WTC11 (cell line): ENCODE measurements around the gene NAV3.

ENCODE experiments used
- CBFB ChIP-seq: sonication (generic); formaldehyde crosslinking; IDR thresholded peaks from 2 replicates; pipeline ENCODE4 v1.8.1; 2022; ENCODE audit warnings: mild to moderate bottlenecking, low read depth, missing genetic modification reagents
- CTCF ChIP-seq: fragments of 200-600 bp; IDR thresholded peaks from 2 replicates; pipeline ENCODE4 v1.8.0; 2022; ENCODE audit warnings: antibody characterized with exemption
- JUN ChIP-seq: sonication (generic); formaldehyde crosslinking; IDR thresholded peaks from 2 replicates; pipeline ENCODE4 v1.8.0; 2023; ENCODE audit warnings: mild to moderate bottlenecking, missing genetic modification reagents
- MAX ChIP-seq: sonication (generic); formaldehyde crosslinking; IDR thresholded peaks from 2 replicates; pipeline ENCODE4 v1.8.0; 2022; ENCODE audit warnings: mild to moderate bottlenecking, missing genetic modification reagents
- NFE2L1 ChIP-seq: sonication (generic); formaldehyde crosslinking; IDR thresholded peaks from 2 replicates; pipeline ENCODE4 v1.8.1; 2023; ENCODE audit warnings: missing genetic modification reagents
- STAT6 ChIP-seq: sonication (generic); formaldehyde crosslinking; conservative IDR thresholded peaks from 2 replicates; pipeline ENCODE4 v1.8.1; 2023; ENCODE audit warnings: mild to moderate bottlenecking, low read depth, missing genetic modification reagents, moderate library complexity
- TF ChIP-seq, protein P1 (sequence below): sonication (generic); formaldehyde crosslinking; IDR thresholded peaks from 2 replicates; pipeline ENCODE4 v1.8.1; 2023; ENCODE audit warnings: mild to moderate bottlenecking, moderate library complexity, missing genetic modification reagents
- TF ChIP-seq, protein P2 (sequence below): sonication (generic); formaldehyde crosslinking; IDR thresholded peaks from 2 replicates; pipeline ENCODE4 v1.8.1; 2022; ENCODE audit warnings: low read depth, mild to moderate bottlenecking, moderate library complexity, missing genetic modification reagents, borderline replicate concordance
- TF ChIP-seq, protein P3 (sequence below): sonication (generic); formaldehyde crosslinking; IDR thresholded peaks from 2 replicates; pipeline ENCODE4 v1.8.0; 2022; ENCODE audit warnings: mild to moderate bottlenecking, missing genetic modification reagents

DNA sequence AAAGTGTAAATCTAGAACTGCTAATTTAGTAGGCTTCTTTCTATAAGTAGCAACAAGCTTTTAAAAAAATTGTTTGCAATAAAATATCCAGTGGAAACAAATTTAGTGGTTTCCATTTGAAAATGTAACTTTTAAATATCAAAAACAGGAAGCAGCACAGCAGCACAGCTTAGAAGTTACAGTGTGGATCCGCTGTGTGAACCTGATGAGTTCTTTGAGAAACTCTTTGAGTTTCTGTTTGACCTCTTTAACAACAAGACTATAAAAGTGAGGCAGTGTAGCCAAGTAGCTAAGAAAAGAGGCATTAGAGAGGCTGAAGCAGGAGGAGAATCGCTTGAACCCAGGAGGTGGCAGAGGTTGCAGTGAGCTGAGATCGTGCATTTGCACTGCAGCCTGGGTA is 178.3 kb downstream of the NAV3 start:
- TF ChIP-seq CTCF (no peak), MAX (CRISPR knock-in tag) (no peak), CBFB (CRISPR knock-in tag) (no peak), JUN (CRISPR knock-in tag) (no peak), STAT6 (CRISPR knock-in tag) (no peak), NFE2L1 (CRISPR knock-in tag) (no peak)
- TF ChIP-seq, protein P1, sequence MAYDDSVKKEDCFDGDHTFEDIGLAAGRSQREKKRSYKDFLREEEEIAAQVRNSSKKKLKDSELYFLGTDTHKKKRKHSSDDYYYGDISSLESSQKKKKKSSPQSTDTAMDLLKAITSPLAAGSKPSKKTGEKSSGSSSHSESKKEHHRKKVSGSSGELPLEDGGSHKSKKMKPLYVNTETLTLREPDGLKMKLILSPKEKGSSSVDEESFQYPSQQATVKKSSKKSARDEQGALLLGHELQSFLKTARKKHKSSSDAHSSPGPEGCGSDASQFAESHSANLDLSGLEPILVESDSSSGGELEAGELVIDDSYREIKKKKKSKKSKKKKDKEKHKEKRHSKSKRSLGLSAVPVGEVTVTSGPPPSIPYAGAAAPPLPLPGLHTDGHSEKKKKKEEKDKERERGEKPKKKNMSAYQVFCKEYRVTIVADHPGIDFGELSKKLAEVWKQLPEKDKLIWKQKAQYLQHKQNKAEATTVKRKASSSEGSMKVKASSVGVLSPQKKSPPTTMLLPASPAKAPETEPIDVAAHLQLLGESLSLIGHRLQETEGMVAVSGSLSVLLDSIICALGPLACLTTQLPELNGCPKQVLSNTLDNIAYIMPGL (CRISPR knock-in tag), result no peak
- TF ChIP-seq, protein P2, sequence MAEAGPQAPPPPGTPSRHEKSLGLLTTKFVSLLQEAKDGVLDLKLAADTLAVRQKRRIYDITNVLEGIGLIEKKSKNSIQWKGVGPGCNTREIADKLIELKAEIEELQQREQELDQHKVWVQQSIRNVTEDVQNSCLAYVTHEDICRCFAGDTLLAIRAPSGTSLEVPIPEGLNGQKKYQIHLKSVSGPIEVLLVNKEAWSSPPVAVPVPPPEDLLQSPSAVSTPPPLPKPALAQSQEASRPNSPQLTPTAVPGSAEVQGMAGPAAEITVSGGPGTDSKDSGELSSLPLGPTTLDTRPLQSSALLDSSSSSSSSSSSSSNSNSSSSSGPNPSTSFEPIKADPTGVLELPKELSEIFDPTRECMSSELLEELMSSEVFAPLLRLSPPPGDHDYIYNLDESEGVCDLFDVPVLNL (CRISPR knock-in tag), result no peak
- TF ChIP-seq, protein P3, sequence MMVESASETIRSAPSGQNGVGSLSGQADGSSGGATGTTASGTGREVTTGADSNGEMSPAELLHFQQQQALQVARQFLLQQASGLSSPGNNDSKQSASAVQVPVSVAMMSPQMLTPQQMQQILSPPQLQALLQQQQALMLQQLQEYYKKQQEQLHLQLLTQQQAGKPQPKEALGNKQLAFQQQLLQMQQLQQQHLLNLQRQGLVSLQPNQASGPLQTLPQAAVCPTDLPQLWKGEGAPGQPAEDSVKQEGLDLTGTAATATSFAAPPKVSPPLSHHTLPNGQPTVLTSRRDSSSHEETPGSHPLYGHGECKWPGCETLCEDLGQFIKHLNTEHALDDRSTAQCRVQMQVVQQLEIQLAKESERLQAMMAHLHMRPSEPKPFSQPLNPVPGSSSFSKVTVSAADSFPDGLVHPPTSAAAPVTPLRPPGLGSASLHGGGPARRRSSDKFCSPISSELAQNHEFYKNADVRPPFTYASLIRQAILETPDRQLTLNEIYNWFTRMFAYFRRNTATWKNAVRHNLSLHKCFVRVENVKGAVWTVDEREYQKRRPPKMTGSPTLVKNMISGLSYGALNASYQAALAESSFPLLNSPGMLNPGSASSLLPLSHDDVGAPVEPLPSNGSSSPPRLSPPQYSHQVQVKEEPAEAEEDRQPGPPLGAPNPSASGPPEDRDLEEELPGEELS (CRISPR knock-in tag), result no peak
